H9 (cell line): ENCODE data around the gene PDCD11. TPM values are rescaled to one million over a fixed set of nuclear protein-coding genes. Genes with fewer than 3 reads are reported as not detected.

Experiments used
- DNase-seq: peaks from one replicate; pipeline ENCODE4 v3.0.0-alpha.2; 2017
- H2AFZ ChIP-seq: one replicate; pipeline ENCODE4 v1.6.1; 2013; ENCODE audit warnings: mild to moderate bottlenecking, low read length, control low read depth, moderate library complexity
- H2AK5ac ChIP-seq: 2 replicates; pipeline ENCODE4 v1.6.1; 2013; ENCODE audit warnings: low read length, control low read depth, mixed read lengths; ENCODE audit not compliant: insufficient read length
- H2BK120ac ChIP-seq: one replicate; pipeline ENCODE4 v1.6.1; 2013; ENCODE audit warnings: low read depth, mild to moderate bottlenecking, low read length, control low read depth, inconsistent platforms; ENCODE audit not compliant: poor library complexity, severe bottlenecking
- H2BK12ac ChIP-seq: 2 replicates; pipeline ENCODE4 v1.6.1; 2013; ENCODE audit warnings: low read length, control low read depth, mixed read lengths, low read depth; ENCODE audit not compliant: insufficient read length
- H2BK15ac ChIP-seq: 2 replicates; pipeline ENCODE4 v1.6.1; 2013; ENCODE audit warnings: low read depth, low read length, control low read depth
- H2BK20ac ChIP-seq: one replicate; pipeline ENCODE4 v1.6.1; 2013; ENCODE audit warnings: low read depth, mild to moderate bottlenecking, low read length, control low read depth, inconsistent platforms; ENCODE audit not compliant: poor library complexity, severe bottlenecking
- H2BK5ac ChIP-seq: 2 replicates; pipeline ENCODE4 v1.6.1; 2013; ENCODE audit warnings: low read length, control low read depth, mixed read lengths; ENCODE audit not compliant: insufficient read length
- H3K14ac ChIP-seq: 2 replicates; pipeline ENCODE4 v1.6.1; 2013; ENCODE audit warnings: low read length, control low read depth; ENCODE audit not compliant: insufficient read depth
- H3K18ac ChIP-seq: 2 replicates; pipeline ENCODE4 v1.6.1; 2013; ENCODE audit warnings: low read depth, mild to moderate bottlenecking, mixed read lengths, low read length, control low read depth; ENCODE audit not compliant: insufficient read length
- H3K23ac ChIP-seq: 2 replicates; pipeline ENCODE4 v1.6.1; 2013; ENCODE audit warnings: low read length, control low read depth, mixed read lengths, low read depth; ENCODE audit not compliant: insufficient read length
- H3K23me2 ChIP-seq: 2 replicates; pipeline ENCODE4 v1.6.1; 2013; ENCODE audit warnings: low read depth, mild to moderate bottlenecking, mixed read lengths, low read length, control low read depth; ENCODE audit not compliant: insufficient read length, poor library complexity, severe bottlenecking
- H3K27ac ChIP-seq: 2 replicates; pipeline ENCODE4 v1.5.1; 2013; ENCODE audit warnings: low read length, control low read depth, mixed read lengths, low read depth; ENCODE audit not compliant: insufficient read length
- H3K27me3 ChIP-seq: 2 replicates; pipeline ENCODE4 v1.6.1; 2013; ENCODE audit warnings: low read length, control low read depth, inconsistent platforms; ENCODE audit not compliant: insufficient read depth
- H3K4ac ChIP-seq: 2 replicates; pipeline ENCODE4 v1.6.1; 2013; ENCODE audit warnings: low read depth, mild to moderate bottlenecking, control low read depth, inconsistent platforms, low read length, moderate library complexity
- H3K4me1 ChIP-seq: 2 replicates; pipeline ENCODE4 v1.6.1; 2013; ENCODE audit warnings: low read length, control low read depth, inconsistent platforms; ENCODE audit not compliant: insufficient read depth
- H3K4me2 ChIP-seq: 2 replicates; pipeline ENCODE4 v1.6.1; 2013; ENCODE audit warnings: low read length, control low read depth, mixed read lengths; ENCODE audit not compliant: insufficient read length, insufficient read depth
- H3K56ac ChIP-seq: 2 replicates; pipeline ENCODE4 v1.6.1; 2013; ENCODE audit warnings: low read depth, mild to moderate bottlenecking, mixed read lengths, low read length, control low read depth; ENCODE audit not compliant: insufficient read length
- H3K79me1 ChIP-seq: 2 replicates; pipeline ENCODE4 v1.6.1; 2013; ENCODE audit warnings: low read depth, mild to moderate bottlenecking, moderate library complexity, low read length, control low read depth, inconsistent platforms; ENCODE audit not compliant: insufficient read depth, poor library complexity, severe bottlenecking
- H3K79me2 ChIP-seq: 2 replicates; pipeline ENCODE4 v1.6.1; 2013; ENCODE audit warnings: low read length, control low read depth, inconsistent platforms; ENCODE audit not compliant: insufficient read depth
- H3K9ac ChIP-seq: 2 replicates; pipeline ENCODE4 v1.6.1; 2013; ENCODE audit warnings: low read length, control low read depth, mixed read lengths; ENCODE audit not compliant: insufficient read length; ENCODE audit errors: extremely low read depth
- H3K9me3 ChIP-seq: one replicate; pipeline ENCODE4 v1.6.1; 2013; ENCODE audit warnings: low read depth, low read length, inconsistent platforms; ENCODE audit not compliant: control insufficient read depth
- H3T11ph ChIP-seq: one replicate; pipeline ENCODE4 v1.6.1; 2013; ENCODE audit warnings: mild to moderate bottlenecking, low read length, control low read depth, inconsistent platforms
- H4K20me1 ChIP-seq: one replicate; pipeline ENCODE4 v1.6.1; 2013; ENCODE audit not compliant: control insufficient read depth, insufficient read length, insufficient read depth
- H4K5ac ChIP-seq: 2 replicates; pipeline ENCODE4 v1.6.1; 2013; ENCODE audit warnings: low read depth, mild to moderate bottlenecking, mixed read lengths, low read length, control low read depth; ENCODE audit not compliant: insufficient read length
- H4K8ac ChIP-seq: replicated peaks from 2 replicates; pipeline ENCODE4 v1.6.1; 2013; ENCODE audit warnings: low read length, control low read depth, mixed read lengths, low read depth; ENCODE audit not compliant: insufficient read length
- H4K91ac ChIP-seq: 2 replicates; pipeline ENCODE4 v1.6.1; 2013; ENCODE audit warnings: low read depth, mild to moderate bottlenecking, moderate library complexity, mixed read lengths, low read length, control low read depth; ENCODE audit not compliant: insufficient read length
- H3K27ac Mint-ChIP-seq, 3 experiments: 2 replicates in 2 of 3; 3 replicates in 1 of 3; pipeline ENCODE4 v1.8.0; 2020 to 2021; ENCODE audit warnings: mixed read lengths in 3 of 3, mild to moderate bottlenecking in 1 of 3, moderate library complexity in 1 of 3
- H3K27me3 Mint-ChIP-seq: 2 replicates; pipeline ENCODE4 v1.8.0; 2021; ENCODE audit warnings: low read depth, mild to moderate bottlenecking, moderate library complexity, mixed read lengths
- H3K36me3 Mint-ChIP-seq, 3 experiments: 2 replicates in 2 of 3; 3 replicates in 1 of 3; pipeline ENCODE4 v1.8.0; 2020 to 2021; ENCODE audit warnings: low read depth in 3 of 3, mixed read lengths in 3 of 3; ENCODE audit not compliant: insufficient read depth in 1 of 3
- H3K4me1 Mint-ChIP-seq, 2 experiments: 2 replicates each; pipeline ENCODE4 v1.8.0; 2020; ENCODE audit warnings: mixed read lengths in 2 of 2
- H3K4me3 Mint-ChIP-seq, 2 experiments: 2 replicates in 1 of 2; 3 replicates in 1 of 2; pipeline ENCODE4 v1.8.0; 2020 to 2021; ENCODE audit warnings: mild to moderate bottlenecking in 2 of 2, mixed read lengths in 2 of 2, moderate library complexity in 1 of 2
- H3K9me3 Mint-ChIP-seq, 2 experiments: 2 replicates in 1 of 2; 3 replicates in 1 of 2; pipeline ENCODE4 v1.8.0; 2020; ENCODE audit warnings: mild to moderate bottlenecking in 2 of 2, mixed read lengths in 2 of 2, moderate library complexity in 1 of 2
- WGBS: extraction: QIAGEN DNeasy Blood & Tissue Kit; methylation state at CpG from one replicate; pipeline ENCODE4 v1.1.7; 2013; ENCODE audit warnings: missing lambda C conversion rate, low lambda C conversion rate, mixed read lengths; ENCODE audit not compliant: insufficient read length; ENCODE audit errors: extremely low coverage; 5-methylcytosine and 5-hydroxymethylcytosine counted together
- total RNA-seq: library from RNA; stranded (reverse); gene quantifications from 2 replicates; pipeline ENCODE4 v1.2.1, GENCODE V29; 2021
- TF ChIP-seq, protein P1 (sequence below): fragments of 200-600 bp; sonication (generic); conservative IDR thresholded peaks from 3 replicates; pipeline ENCODE4 v1.8.0; 2021; ENCODE audit warnings: antibody characterized with exemption, mild to moderate bottlenecking

PDCD11 gene
- total RNA-seq, 1 experiment from 2014 or later, result 99.5 TPM

GRCh38 chr10:103459615-103460014 is 63.2 kb downstream of the PDCD11 start:
- Histone ChIP-seq H3K23ac (no peak overlapping the region), H3K27me3 (no peaks in the 10 kb centered on the region), H2BK12ac (no peak overlapping the region), H3K14ac (no peak overlapping the region), H3K9me3 (no peaks in the 10 kb centered on the region), H4K20me1 (no peaks in the 10 kb centered on the region), H2BK120ac (no peak overlapping the region), H3K79me2 (no peaks in the 10 kb centered on the region), H3K56ac (no peak overlapping the region), H4K5ac (no peak overlapping the region), H2BK20ac (no peak overlapping the region), H2AFZ (no peak overlapping the region), H3K27ac (no peak overlapping the region), H3K79me1 (no peaks in the 10 kb centered on the region), H3K4me2 (no peak overlapping the region), H3K18ac (no peak overlapping the region), H4K8ac (no peak overlapping the region), H3T11ph (no peak overlapping the region), H3K4me1 (no peaks in the 10 kb centered on the region; the same call in 1 of the 2 replicates), H3K9ac (no peak overlapping the region), H4K91ac (no peak overlapping the region), H3K23me2 (no peaks in the 10 kb centered on the region), H2BK15ac (no peak overlapping the region), H2AK5ac (no peak overlapping the region), H2BK5ac (no peak overlapping the region), H3K4ac (no peak overlapping the region)
- Mint-ChIP-seq H3K27me3 (peaks cover 5% of the 10 kb centered on the region), H3K4me3 (no peak overlapping the region), H3K27ac (no peak overlapping the region), H3K36me3 (no peaks in the 10 kb centered on the region), H3K9me3 (no peaks in the 10 kb centered on the region), H3K4me1 (peaks cover 4 to 8% of the 10 kb centered on the region in 2 experiments)
- TF ChIP-seq, protein P1, sequence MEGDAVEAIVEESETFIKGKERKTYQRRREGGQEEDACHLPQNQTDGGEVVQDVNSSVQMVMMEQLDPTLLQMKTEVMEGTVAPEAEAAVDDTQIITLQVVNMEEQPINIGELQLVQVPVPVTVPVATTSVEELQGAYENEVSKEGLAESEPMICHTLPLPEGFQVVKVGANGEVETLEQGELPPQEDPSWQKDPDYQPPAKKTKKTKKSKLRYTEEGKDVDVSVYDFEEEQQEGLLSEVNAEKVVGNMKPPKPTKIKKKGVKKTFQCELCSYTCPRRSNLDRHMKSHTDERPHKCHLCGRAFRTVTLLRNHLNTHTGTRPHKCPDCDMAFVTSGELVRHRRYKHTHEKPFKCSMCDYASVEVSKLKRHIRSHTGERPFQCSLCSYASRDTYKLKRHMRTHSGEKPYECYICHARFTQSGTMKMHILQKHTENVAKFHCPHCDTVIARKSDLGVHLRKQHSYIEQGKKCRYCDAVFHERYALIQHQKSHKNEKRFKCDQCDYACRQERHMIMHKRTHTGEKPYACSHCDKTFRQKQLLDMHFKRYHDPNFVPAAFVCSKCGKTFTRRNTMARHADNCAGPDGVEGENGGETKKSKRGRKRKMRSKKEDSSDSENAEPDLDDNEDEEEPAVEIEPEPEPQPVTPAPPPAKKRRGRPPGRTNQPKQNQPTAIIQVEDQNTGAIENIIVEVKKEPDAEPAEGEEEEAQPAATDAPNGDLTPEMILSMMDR, result no peak
- WGBS, result no CpG with 5 or more reads among the region's 4 CpGs
- DNase-seq, result no peak
